Astrocyte (in vitro differentiated cells and primary cell): ENCODE results near the gene CLEC1A.

ENCODE experiments used
- CTCF ChIP-seq: IDR thresholded peaks from 2 replicates; pipeline ENCODE4 v1.5.1; 2011; ENCODE audit warnings: low read depth, mild to moderate bottlenecking, inconsistent platforms, low read length, moderate library complexity; ENCODE audit not compliant: insufficient read depth
- EZH2 ChIP-seq: IDR thresholded peaks from 2 replicates; pipeline ENCODE4 v1.6.1; 2012; ENCODE audit warnings: mild to moderate bottlenecking, low read length, inconsistent platforms; ENCODE audit not compliant: insufficient read depth

- TF ChIP-seq CTCF (no peak), EZH2 (no peak)
Observed at GRCh38 chr12:10021342-10021741, 77.4 kb downstream of the CLEC1A start.
